Caki2 (cell line): ENCODE results near the gene TBC1D16. TPM values are rescaled to one million over a fixed set of nuclear protein-coding genes. Genes with fewer than 3 reads are reported as not detected.
"Not testable (repeated sequence)": the region's sequence is repeated elsewhere in the genome, so short reads cannot be mapped to it uniquely, and the experiment has no call there.

Experiments
- DNase-seq: peaks from one replicate; pipeline ENCODE4 v3.0.0-alpha.2; 2015; ENCODE audit warnings: low read depth
- in situ Hi-C: cut with HindIII; loops from 2 replicates; pipeline ENCODE4 v1.10.0; 2016; ENCODE audit warnings: low sequenced_read_pairs, low pct_unique_long_range_greater_than_20kb, mixed read lengths
- total RNA-seq: library from RNA; depleted of rRNA; stranded (reverse); fragments of >200 nt; shearing (Covaris generic); gene quantifications from 2 replicates; pipeline ENCODE4 v1.2.3, GENCODE V29; 2014; ENCODE audit warnings: low replicate concordance

TBC1D16 gene
- total RNA-seq, 1 experiment from 2014 or later: 25.8 TPM

GRCh38 chr17:79905832-79906231 lies 129.8 kb downstream of the TBC1D16 start:
- DNase-seq: peak; percentile 33
- in situ Hi-C loops: no loop called here

- no peak for DNase-seq
- in situ Hi-C loops: no loop called here
Observed at GRCh38 chr17:79904865-79905264, 130.8 kb downstream of the TBC1D16 start.

DNA sequence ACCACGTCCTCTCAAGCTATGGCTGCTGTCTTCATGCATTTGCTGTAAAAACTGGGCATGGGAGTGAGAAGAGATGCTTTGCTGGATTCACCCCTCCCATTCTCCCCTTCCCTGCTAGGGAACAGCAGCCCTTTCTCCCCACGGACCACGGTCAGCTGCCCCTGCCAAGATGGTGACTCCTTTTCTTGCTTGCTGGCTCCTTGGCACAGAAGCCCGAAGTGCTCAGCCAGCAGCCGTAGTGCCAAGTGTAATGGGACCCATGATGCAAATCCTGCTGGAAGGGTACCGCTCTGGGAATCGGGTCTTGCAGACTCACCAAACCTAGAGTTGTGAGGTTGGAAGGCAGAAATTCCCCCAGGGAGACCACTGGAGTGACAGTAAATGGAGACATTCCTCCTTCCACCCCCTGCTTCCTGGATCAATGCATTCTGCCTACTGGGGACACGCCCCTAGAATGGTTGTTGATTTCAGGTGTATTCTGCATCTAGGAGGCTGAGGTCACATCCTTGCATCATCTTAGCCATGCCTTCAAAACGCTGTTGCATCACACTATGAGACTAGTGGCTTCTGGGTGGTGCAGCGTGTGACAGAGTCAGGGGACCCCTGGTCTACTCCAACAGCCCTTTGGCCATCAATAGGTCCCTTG lies 133.4 kb downstream of the TBC1D16 start:
- in situ Hi-C loops: no loop called here
- DNase-seq: no peak

- in situ Hi-C loops: no loop called here
- no peak for DNase-seq
Observed at GRCh38 chr17:79901131-79901530, 134.5 kb downstream of the TBC1D16 start.

DNA sequence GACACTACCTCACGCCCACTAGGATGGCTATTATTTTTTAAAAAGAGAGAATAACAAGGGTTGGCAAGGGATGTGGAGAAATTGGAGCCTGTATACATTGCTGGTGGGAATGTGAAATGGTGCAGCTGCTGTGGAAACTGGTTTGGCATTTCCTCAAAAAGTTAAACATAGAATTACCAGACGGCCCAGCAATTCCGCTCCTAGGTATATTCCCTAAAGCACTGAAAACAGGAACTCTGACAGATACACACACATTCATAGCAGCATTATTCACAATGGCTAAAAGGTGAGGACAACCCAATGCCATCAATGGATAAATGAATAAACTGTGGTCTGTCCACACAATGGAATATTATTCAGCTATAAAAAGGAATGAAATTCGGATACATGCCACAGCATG lies 136.1 kb downstream of the TBC1D16 start:
- in situ Hi-C loops: no loop called here

GRCh38 chr17:79897243-79898063 lies 138.2 kb downstream of the TBC1D16 start:
- DNase-seq: no peak
- in situ Hi-C loops: no loop called here

More for the DNA sequence above, 136.1 kb downstream of the TBC1D16 start:
- no peak for DNase-seq

DNA sequence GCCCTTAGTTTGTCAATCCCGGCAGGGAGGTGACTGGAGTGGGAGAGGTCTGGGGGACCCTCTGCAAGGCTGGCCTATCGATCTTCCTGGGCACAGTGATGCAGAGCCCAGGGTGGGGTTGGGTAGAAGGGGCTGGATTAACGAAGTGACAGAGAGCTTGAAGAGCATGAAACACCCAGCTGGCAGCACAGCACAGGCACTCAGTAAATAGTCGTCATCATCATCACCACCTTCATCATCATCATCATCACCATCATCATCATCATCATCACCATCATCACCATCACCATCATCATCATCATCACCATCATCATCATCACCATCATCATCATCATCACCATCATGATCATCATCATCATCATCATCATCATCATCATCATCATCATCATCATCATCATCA lies 142.2 kb downstream of the TBC1D16 start:
- DNase-seq, in situ Hi-C loops: not testable (repeated sequence)

GRCh38 chr17:79892457-79893241 lies 143.0 kb downstream of the TBC1D16 start:
- no peak for DNase-seq
- in situ Hi-C loops: no loop called here

DNA sequence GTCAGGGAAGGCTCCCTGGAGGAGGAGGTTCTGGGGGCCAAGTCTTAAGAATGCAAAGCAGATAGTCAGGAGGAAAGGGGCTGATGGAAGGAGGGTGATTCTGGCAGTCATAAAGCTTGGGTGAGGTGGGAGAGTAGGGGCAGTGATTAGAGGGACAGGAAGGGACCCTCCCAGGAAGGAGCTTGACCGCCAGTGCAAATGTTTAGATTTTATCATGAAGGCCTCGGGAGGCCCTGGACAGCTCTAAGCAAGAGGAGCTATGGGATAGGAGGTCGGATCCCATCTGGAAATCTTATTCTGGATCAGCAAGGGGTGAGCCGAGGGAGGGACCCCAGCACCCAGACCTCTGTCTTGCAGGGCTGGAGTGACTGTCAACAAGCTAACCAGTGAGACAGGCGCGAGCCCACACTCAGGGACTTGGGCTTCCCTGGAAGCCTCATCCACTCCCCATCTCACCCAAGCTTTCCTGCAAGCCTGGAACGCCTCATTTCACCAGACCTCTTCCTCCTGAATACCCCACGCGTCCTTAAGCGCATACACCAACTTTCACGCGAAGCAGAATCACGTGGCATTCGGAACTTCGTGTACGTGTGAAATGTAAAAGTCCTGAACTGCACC lies 144.4 kb downstream of the TBC1D16 start:
- no peak for DNase-seq
- in situ Hi-C loops: no loop called here

- DNase-seq: no peak
- in situ Hi-C loops: no loop called here
Observed at GRCh38 chr17:79890706-79891105, 145.0 kb downstream of the TBC1D16 start.

DNA sequence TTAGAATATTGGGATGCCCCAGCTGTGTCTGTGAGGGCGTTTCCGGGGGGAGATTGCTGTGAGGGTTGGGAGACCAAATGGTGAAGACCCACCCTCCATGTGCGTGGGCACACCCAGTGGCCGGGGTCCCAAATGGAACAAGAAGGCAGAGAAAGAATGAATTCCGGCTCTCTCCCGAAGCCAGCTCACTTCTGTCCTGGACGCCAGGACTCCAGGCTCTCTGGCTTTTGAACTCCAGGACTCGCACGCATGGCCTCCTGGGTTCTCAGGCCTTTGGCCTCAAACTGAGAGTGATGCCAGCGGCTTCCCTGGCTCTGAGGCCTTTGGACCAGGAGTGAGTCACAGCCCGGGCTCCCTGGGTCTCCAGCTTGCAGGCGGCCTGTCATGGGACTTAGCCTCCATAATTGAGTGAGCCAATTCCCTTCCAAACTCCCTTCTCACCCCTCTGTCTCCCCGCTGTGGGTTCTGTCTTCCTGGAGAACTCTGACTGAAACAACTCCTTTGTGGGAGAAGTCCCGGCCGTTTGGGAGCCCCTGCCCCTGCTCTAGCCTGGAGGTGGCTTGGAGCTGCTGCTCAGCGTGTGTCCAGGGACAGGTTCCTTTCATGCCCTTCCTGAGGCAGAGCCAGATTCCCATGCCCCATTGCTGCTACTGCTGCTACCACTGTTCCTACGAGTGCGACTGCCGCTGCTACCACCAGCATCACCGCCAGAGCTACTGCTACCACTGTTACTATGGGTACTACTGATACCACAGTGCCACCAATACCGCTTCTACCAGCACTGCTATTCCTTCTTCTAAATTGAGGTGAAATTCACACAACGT lies 146.6 kb downstream of the TBC1D16 start:
- no peak for DNase-seq
- in situ Hi-C loops: no loop called here

DNA sequence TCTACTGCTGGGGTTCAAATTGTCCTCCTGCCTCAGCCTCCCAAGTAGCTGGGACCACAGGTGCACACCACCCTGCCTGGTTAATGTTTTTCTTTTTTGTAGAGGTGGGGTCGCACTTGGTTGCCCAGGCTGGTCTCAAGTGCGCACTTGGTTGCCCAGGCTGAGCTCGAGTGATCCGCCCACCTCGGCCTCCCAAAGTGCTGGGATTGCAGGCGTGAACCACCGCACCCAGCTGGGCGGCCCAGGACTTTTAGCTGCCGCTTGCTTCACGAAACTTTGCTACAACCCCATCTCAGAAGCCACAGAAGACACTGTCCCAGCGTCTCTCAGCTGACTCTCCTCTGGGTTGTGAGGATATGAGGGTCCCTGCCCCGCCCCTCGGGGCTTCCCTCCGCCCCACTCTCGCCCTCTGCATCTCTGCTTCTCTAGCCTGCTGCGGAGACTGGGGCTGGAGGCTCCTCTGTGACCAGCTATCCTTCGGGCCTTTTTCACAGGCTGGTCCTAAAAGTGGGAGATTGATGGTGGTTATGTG lies 147.6 kb downstream of the TBC1D16 start:
- in situ Hi-C loops: no loop called here
- DNase-seq: no peak

- in situ Hi-C loops: no loop called here
- DNase-seq: no peak
Observed at GRCh38 chr17:79887451-79887991, 148.2 kb downstream of the TBC1D16 start.

DNA sequence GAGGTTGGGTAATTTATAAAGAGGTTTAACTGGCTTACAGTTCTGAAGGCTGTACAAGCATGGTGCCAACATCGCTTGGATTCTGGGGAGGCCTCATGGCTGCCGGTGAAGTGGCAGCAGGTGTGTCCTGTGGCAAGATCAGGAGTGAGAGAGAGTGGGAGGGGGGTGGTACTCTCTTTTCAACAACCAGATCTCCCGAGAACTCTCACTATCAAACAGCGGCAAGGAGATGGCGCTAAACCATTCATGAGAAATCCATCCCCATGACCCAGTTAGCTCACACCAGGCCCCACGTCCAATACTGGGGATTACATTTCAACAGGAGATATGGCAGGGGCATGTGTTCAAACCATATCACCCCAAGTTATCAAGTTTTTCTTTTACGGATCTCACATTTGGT lies 152.5 kb downstream of the TBC1D16 start:
- in situ Hi-C loops: no loop called here
- DNase-seq: no peak
